ENCODE data around the gene CENPO. TPM values are rescaled to one million over a fixed set of nuclear protein-coding genes. Genes with fewer than 3 reads are reported as not detected.

Gene CENPO, protein sequence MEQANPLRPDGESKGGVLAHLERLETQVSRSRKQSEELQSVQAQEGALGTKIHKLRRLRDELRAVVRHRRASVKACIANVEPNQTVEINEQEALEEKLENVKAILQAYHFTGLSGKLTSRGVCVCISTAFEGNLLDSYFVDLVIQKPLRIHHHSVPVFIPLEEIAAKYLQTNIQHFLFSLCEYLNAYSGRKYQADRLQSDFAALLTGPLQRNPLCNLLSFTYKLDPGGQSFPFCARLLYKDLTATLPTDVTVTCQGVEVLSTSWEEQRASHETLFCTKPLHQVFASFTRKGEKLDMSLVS
- total RNA-seq = 3.0 TPM
- long read RNA-seq = 0 reads

- ATAC-seq (peak; percentile 99), DNase-seq (ENCODE audit: missing footprints) (peak; percentile 99)
- intact Hi-C loops (cut with DNase I) = loop anchor here (1.0 to 5.0 kb wide), 2 partner anchors 34 to 302 kb away; partner anchors contain the start of gene NCOA1
These were observed at the start of gene CENPO, which contains the start of gene PTRHD1 for GRCh38 chr2:24792874-24793760. TSS of gene CENPO (plus strand) at chr2:24793425. CDS start at chr2:24793920, 495 bp downstream. TSS of gene PTRHD1 (minus strand) at chr2:24793391. CDS start at chr2:24793377, 14 bp downstream.

- intact Hi-C loops (cut with DNase I) = no loop called here
- ATAC-seq = no peak
These were observed 49.3 kb upstream of the CENPO start for GRCh38 chr2:24743924-24744323.

DNA sequence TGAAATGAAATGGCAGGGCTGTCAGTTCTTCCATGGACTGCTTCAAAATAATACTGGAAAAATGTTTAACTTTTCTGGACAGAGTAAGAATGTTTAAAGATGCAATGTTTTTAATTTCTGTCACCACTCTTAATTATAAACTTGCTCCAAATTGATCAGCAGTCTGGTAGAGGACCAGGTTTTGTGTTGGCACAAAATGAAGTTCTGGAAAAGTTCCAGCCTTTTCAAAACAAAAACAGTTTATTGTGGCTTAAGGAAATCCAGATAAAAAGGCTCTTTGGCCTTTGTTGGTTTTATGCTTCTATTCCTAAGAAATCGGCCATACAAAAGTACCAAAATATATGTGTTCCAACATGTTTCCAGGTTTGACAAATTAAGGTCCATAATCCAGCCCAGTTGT, 48.9 kb upstream of the CENPO start:
- intact Hi-C loops (cut with DNase I) = no loop called here
- ATAC-seq = no peak
- no peak for DNase-seq (ENCODE audit: missing footprints)

More at GRCh38 chr2:24743924-24744323, 49.3 kb upstream of the CENPO start:
- DNase-seq (ENCODE audit: missing footprints) = no peak

DNA sequence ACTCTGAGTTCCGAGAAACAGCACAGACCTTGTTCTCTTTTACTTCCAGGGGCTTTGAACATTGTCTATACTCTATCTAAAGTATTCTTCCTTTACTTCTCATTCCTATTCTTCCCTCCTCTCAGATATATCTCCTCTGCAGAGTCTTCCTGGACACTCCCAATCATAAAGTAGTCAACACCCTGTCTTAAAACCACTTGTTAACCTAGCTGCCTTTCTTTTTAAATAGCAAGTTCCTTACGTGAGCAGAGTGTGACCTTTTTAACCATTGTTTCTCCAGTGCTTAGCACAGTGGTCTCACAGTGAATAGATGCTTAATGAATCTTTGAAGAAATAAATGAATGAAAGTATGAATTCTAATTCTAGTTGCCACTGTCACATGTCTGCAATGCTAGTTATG, 47.4 kb upstream of the CENPO start:
- ATAC-seq = no peak
- intact Hi-C loops (cut with DNase I) = no loop called here
- no peak for DNase-seq (ENCODE audit: missing footprints)

DNA sequence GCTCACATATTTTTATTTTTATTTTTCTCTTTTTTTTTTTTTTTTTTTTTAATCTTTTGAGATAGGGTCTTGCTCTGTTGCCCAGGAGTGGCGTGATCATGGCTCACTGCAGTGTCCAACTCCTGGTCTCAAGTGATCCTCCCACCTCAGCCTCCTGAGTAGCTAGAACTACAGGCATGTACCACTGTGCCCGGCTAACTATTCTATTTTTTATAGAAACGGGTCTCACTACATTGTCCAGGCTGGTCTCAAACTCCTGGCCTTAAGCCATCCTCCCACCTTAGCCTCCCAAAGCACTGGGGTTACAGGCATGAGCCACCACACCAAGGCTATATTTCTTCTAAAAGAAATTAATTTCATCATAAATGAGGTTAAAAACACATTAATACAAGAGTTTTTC, 45.9 kb upstream of the CENPO start:
- DNase-seq (ENCODE audit: missing footprints) = no peak
- intact Hi-C loops (cut with DNase I) = no loop called here
- no peak for ATAC-seq

DNA sequence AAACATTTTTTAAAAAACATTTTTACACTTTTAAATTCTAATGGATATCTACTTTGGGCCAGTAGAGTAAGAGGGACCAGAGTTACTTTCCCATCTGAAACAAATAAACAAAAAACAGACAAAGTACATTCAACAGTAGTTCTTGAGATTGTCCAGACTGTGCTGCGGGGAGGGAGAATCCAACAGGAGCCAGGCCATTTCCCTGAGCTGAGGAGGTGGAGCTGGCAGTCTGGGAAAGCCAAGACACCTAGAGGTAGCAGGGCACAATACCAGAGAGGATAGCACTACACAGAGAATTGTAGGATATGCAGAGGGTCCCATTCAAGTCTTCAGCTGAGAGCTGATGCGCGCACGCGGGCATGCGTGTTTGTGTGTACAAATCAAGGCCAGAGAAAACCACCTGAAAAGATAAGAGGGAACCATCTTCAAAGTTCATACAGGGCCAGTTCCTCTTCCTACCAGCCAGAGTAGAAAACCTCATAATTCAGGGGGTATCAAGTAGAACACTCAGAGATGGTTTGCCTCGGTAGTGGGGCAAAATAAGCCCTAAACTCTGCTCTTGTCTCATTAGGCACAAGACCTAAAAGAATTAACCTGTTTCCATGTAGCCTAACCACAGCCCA, 44.0 kb upstream of the CENPO start:
- intact Hi-C loops (cut with DNase I) = no loop called here
- ATAC-seq = no peak
- no peak for DNase-seq (ENCODE audit: missing footprints)

DNA sequence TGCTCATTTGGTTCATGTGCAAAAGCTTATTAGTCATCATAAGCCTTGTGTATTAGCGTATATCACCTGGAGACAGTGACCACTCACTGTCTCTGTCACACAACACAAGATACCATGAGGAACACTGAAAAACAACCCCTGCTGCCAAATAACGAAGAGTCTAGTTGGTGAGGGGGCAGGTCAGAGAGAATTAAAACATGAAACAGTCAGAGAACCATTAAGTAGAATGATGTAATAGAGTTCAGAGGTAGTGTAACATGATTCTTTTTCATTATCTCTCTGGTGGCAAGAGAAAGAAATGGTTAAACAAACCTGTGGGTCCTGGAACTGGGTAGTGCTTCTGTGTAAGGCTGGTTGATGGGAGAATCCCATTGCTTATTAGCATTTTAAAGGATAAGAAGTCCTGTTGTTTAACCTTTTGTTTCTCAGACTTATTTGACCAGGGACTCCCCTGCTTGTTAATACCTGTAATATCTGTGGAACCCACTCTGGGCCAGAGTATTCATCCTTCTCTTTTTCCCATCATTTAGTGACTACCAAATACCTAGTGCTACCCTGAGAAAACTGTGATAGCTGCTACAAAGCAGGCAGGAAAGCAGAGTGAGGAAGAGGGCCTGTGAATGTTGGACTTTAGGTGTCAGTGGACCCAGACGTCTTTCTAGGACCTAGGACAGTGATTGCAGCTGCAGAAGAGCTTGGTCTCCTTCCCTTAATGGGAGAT, 38.1 kb upstream of the CENPO start:
- intact Hi-C loops (cut with DNase I) = no loop called here
- ATAC-seq (no peak), DNase-seq (ENCODE audit: missing footprints) (no peak)

DNA sequence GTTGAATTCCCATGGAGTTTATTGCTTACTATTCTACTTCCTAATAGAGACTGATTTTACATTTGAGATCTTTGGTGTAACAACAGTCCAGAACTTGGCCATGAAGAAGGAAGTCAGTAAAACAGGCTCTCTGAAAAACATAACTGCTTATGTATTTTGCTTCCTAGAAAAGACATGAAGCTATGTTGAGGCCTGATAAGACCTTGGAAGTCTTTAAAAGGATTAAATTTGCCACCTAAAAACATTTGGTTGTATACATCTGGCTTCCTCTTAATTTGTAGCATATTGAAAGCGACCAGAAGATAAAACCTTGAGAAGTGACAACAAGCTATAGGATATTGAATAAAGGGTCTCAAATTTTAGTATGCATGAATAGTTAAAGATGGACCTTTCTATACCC, 36.4 kb upstream of the CENPO start:
- DNase-seq (ENCODE audit: missing footprints) (no peak), ATAC-seq (no peak)
- intact Hi-C loops (cut with DNase I) = no loop called here

- intact Hi-C loops (cut with DNase I) = no loop called here
- DNase-seq (ENCODE audit: missing footprints) = no peak
- peak; percentile 34 for ATAC-seq
These were observed 31.4 kb upstream of the CENPO start for GRCh38 chr2:24761866-24762265.

- DNase-seq (ENCODE audit: missing footprints) = no peak
- intact Hi-C loops (cut with DNase I) = no loop called here
- ATAC-seq = no peak
These were observed 30.7 kb upstream of the CENPO start for GRCh38 chr2:24762518-24762917.

DNA sequence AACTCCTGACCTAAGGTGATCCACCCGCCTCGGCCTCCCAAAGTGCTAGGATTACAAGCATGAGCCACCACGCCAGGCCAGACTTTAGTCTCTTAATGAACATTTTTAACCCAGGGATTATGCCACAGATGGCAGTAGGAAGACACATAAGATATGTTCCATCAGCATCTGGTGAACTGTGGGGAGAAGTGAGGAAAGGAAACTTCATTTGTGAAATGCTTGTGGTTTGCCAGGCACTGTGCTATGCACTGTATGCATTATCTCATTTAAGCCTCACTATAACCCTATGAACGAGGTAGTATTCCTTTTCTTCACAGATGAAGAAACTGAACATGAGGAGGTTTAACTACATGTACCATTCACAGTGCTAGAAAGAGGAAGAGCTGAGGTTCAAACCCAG, 29.4 kb upstream of the CENPO start:
- DNase-seq (ENCODE audit: missing footprints) (no peak), ATAC-seq (no peak)
- intact Hi-C loops (cut with DNase I) = no loop called here

GRCh38 chr2:24766609-24767008, 26.6 kb upstream of the CENPO start:
- ATAC-seq (no peak), DNase-seq (ENCODE audit: missing footprints) (no peak)
- intact Hi-C loops (cut with DNase I) = no loop called here

GRCh38 chr2:24768013-24768412, 25.2 kb upstream of the CENPO start:
- no peak for ATAC-seq

GRCh38 chr2:24768601-24769000, 24.6 kb upstream of the CENPO start:
- ATAC-seq (peak; percentile 70), DNase-seq (ENCODE audit: missing footprints) (peak; percentile 81)
- intact Hi-C loops (cut with DNase I) = no loop called here

More at GRCh38 chr2:24768013-24768412, 25.2 kb upstream of the CENPO start:
- DNase-seq (ENCODE audit: missing footprints) = no peak
- intact Hi-C loops (cut with DNase I) = no loop called here

DNA sequence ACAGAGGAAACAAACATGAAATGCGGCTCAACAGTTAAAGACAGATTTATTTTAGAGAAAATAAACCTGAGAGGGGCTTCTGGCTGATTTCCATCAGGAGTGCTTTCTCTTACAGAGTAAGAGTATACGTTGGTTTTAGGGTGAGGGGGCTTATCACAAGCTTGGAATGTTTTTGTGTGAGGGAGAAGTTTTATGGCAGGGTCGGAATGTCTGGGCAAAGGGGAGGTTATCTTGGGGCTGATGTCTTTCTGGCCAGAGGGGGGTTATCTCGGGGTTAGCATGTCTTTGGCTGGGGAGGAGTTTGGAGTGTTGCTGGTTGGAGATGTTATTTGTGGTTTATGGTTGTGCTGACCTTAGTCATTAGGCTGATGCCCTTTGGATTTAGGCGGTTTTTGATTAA, 22.2 kb upstream of the CENPO start:
- DNase-seq (ENCODE audit: missing footprints) (no peak), ATAC-seq (no peak)
- intact Hi-C loops (cut with DNase I) = no loop called here

DNA sequence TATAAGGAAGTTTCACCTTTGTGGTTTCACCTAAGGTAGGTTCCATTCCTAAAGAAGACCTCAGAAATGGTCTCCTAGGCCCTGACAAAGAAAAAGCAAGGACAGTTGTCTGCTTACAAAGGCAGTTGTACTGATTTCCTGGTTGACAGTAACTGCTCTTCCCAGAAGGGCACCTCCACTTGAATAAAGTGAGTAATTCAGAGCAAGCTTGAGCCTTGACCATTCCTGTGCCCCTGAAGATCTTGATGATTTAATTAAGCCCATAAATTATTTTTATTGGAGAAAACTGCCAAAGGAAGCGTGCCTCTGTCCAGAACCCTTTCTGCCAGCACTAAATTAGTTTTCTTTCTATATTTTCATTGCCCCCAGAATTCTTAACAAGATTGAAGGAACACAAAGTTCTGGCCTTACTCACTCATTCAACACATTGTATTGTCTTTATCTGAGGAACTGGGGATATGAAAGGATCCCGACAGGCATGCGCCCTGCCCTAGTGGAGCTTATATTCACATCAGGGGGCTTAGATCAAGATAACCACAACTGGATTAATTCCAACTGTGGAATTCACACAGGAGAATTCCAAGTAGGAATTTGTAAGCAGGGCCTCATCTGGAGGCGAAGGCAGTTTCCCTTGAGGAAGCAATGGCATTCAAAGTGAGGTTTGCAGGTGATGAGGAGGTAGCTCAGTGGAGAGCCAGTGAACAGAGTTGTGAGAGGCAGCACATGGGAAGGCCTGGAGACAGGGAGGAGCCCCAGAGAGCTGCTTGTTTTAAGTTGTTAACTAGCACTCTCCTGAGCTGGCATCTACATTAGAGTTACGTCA, 21.2 kb upstream of the CENPO start:
- intact Hi-C loops (cut with DNase I) = no loop called here
- DNase-seq (ENCODE audit: missing footprints) = no peak
- no peak for ATAC-seq

DNA sequence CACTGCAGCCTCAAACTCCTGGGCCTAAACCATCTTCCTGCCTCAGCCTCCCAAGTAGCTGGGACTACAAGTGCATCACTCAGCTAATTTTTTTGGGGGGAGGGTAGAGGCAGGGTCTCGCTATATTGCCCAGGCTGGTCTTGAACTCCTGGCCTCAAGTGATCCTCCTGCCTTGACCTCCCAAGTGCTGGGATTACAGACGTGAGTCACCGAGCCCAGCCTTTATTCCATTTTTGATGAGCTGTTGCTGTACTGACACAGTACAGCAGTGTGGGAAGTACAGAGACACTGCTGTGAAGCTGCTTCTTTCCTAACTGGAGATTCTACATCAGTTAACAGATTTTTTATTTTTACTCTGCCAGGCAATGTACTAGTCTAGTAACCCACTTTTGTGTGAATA, 18.9 kb upstream of the CENPO start:
- intact Hi-C loops (cut with DNase I) = no loop called here
- no peak for ATAC-seq
- no peak for DNase-seq (ENCODE audit: missing footprints)

DNA sequence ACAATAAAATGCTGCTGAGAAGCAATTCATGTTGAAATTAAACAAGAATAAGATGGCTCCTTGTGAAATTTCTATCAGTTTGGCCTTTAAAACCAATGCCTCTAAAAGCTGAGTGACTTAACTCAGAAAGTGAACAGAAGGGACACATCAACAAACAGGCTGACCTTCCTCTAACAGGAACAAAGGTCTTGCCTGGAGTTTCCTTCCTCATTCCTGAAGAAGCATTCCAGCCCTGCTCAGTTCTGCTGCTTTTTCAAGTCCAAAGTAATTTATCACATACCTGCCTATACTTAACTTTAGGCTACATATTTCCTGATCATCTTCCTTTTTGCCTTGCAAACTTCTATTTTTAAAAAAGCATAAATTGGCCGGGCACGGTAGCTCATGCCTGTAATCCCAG, 14.1 kb upstream of the CENPO start:
- DNase-seq (ENCODE audit: missing footprints) (no peak), ATAC-seq (no peak)
- intact Hi-C loops (cut with DNase I) = no loop called here
